Fibroblast of skin of left quadriceps (primary cell): ENCODE data around the gene MYBPC2.

ENCODE experiments used
- DNase-seq, 2 experiments: peaks; one replicate each; pipeline ENCODE4 v3.0.0-alpha.2; 2013; ENCODE audit warnings: low read depth in 2 of 2

Gene MYBPC2

GRCh38 chr19:50410109-50410508 is 22.6 kb upstream of the MYBPC2 start:
- no peak for DNase-seq

GRCh38 chr19:50412419-50412818 is 20.3 kb upstream of the MYBPC2 start:
- DNase-seq, result no peak

- DNase-seq, result no peak
Observed at GRCh38 chr19:50413096-50413495, 19.6 kb upstream of the MYBPC2 start.

GRCh38 chr19:50413531-50413930 is 19.2 kb upstream of the MYBPC2 start:
- no peak for DNase-seq

- DNase-seq, result peak; percentile 13 to 14
Observed at GRCh38 chr19:50414864-50415660, 17.6 kb upstream of the MYBPC2 start.

- no peak for DNase-seq
Observed at GRCh38 chr19:50415661-50416033, 17.0 kb upstream of the MYBPC2 start.

GRCh38 chr19:50416034-50416977 is 16.4 kb upstream of the MYBPC2 start:
- no peak for DNase-seq

- DNase-seq, result no peak
Observed at GRCh38 chr19:50417111-50418081, 15.3 kb upstream of the MYBPC2 start.

- DNase-seq, result no peak
Observed at GRCh38 chr19:50418176-50419021, 14.3 kb upstream of the MYBPC2 start, which contains the start of gene SPIB. TSS of gene SPIB (plus strand) at chr19:50418938. CDS start at chr19:50418963, 25 bp downstream.

- no peak for DNase-seq
Observed at GRCh38 chr19:50419022-50419579, 13.6 kb upstream of the MYBPC2 start.

GRCh38 chr19:50419580-50420035 is 13.1 kb upstream of the MYBPC2 start:
- DNase-seq, result no peak

GRCh38 chr19:50420127-50420526 is 12.6 kb upstream of the MYBPC2 start:
- DNase-seq, result no peak

- no peak for DNase-seq
Observed at GRCh38 chr19:50420808-50421207, 11.9 kb upstream of the MYBPC2 start.

GRCh38 chr19:50422397-50423278 is 10.1 kb upstream of the MYBPC2 start:
- DNase-seq, result no peak

GRCh38 chr19:50423279-50424113 is 9.2 kb upstream of the MYBPC2 start:
- no peak for DNase-seq

GRCh38 chr19:50425581-50425980 is 7.1 kb upstream of the MYBPC2 start:
- DNase-seq, result no peak

- DNase-seq, result no peak
Observed at GRCh38 chr19:50427318-50427925, 5.3 kb upstream of the MYBPC2 start.

- DNase-seq, result peak; percentile 11 to 25
Observed at GRCh38 chr19:50427997-50428425, 4.7 kb upstream of the MYBPC2 start.
